ENCODE measurements around the gene DCAF15.

DNA sequence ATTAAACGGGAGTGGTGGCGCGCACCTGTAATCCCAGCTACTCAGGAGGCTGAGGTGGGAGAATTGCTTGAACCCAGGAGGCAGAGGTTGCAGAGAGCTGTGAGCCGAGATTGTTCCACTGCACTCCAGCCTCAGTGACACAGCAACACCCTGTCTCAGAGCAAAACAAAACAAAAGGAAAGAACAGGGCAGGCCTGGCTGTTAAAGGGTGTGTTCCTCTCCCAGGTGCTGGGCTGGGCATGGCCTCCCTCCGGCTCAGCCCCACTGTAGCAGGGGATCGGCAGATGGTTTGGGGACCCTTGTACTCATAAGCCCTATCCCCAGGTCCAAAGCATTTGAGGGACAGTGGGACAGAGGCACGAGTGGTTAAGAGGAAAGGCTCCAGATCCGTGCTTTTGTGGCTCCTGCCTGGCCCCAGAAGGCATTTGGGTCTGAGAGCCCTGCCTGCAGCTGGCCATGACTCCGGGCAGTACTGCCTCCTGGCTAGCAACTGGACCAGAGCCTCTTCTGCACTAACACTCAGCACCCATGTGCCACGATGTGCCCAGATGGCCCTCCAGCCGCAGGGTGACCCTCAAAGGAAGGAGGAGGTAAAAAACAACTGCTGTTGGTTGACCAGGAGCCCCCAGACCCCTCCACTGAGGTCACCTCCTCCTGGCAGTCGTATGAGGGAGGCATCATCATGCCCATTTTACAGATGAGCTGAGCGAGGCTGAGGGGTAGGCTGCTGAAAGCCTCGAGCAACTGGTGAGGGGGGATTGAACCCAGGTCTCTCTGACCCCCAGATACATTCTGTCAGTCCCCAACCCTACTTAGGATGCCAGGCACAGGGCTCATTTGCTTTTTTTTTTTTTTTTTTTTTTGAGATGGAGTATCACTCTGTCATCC lies 43.8 kb downstream of the DCAF15 start:
- TF ChIP-seq, protein P1, sequence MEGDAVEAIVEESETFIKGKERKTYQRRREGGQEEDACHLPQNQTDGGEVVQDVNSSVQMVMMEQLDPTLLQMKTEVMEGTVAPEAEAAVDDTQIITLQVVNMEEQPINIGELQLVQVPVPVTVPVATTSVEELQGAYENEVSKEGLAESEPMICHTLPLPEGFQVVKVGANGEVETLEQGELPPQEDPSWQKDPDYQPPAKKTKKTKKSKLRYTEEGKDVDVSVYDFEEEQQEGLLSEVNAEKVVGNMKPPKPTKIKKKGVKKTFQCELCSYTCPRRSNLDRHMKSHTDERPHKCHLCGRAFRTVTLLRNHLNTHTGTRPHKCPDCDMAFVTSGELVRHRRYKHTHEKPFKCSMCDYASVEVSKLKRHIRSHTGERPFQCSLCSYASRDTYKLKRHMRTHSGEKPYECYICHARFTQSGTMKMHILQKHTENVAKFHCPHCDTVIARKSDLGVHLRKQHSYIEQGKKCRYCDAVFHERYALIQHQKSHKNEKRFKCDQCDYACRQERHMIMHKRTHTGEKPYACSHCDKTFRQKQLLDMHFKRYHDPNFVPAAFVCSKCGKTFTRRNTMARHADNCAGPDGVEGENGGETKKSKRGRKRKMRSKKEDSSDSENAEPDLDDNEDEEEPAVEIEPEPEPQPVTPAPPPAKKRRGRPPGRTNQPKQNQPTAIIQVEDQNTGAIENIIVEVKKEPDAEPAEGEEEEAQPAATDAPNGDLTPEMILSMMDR (IDR thresholded peaks at IDR 0.05): no peak
- no peak for TF ChIP-seq POLR2A (IDR thresholded peaks at IDR 0.05)

Data from gastroesophageal sphincter (tissue), 3 donors.